OCI-LY7 (cell line): ENCODE data around the gene MRPS23. TPM values are rescaled to one million over a fixed set of nuclear protein-coding genes. Genes with fewer than 3 reads are reported as not detected.

Experiments
- BruUV-seq: library from RNA; stranded (reverse); fragments of 400-500 nt; replicated peaks from 2 replicates; lab custom pipeline; 2021; lab: Mats Ljungman, UMichigan
- CTCF ChIA-PET: fragments of 300-600 bp; sonication (Branson Sonifier 250); formaldehyde crosslinking; loops from one replicate; lab custom pipeline; 2022; ENCODE audit warnings: antibody characterized with exemption; ENCODE audit not compliant: unreplicated experiment; lab: Charles Lee
- POLR2A ChIA-PET: fragments of 300-600 bp; sonication (Branson Sonifier 250); formaldehyde crosslinking; loops from one replicate; lab custom pipeline; 2022; ENCODE audit warnings: antibody characterized with exemption; lab: Charles Lee
- DNase-seq: peaks from one replicate; pipeline ENCODE4 v3.0.0-alpha.2; 2015; ENCODE audit warnings: low spot score
- H2AFZ ChIP-seq: fragments of 200-600 bp; sonication (generic), shearing (Covaris generic); 2 replicates; pipeline ENCODE4 v1.6.1; 2014; ENCODE audit warnings: mild to moderate bottlenecking, antibody characterized with exemption, low read length, moderate library complexity
- H3K27ac ChIP-seq: fragments of 200-600 bp; sonication (generic); 2 replicates; pipeline ENCODE4 v1.5.1; 2014; ENCODE audit warnings: mixed run types, low read depth, mild to moderate bottlenecking, moderate library complexity, low read length, inconsistent platforms; ENCODE audit not compliant: poor library complexity, severe bottlenecking
- H3K36me3 ChIP-seq: fragments of 200-600 bp; sonication (generic); 2 replicates; pipeline ENCODE4 v1.6.1; 2014; ENCODE audit warnings: mild to moderate bottlenecking, antibody characterized with exemption, low read length, moderate library complexity, mixed read lengths; ENCODE audit not compliant: insufficient read depth
- H3K4me1 ChIP-seq: fragments of 200-600 bp; sonication (generic); 2 replicates; pipeline ENCODE4 v1.5.1; 2014; ENCODE audit warnings: mild to moderate bottlenecking, low read length; ENCODE audit not compliant: insufficient read depth, poor library complexity, severe bottlenecking
- H3K4me2 ChIP-seq: fragments of 200-600 bp; sonication (generic); 2 replicates; pipeline ENCODE4 v1.6.1; 2014; ENCODE audit warnings: mild to moderate bottlenecking, low read length
- H3K4me3 ChIP-seq: fragments of 200-600 bp; sonication (generic); 2 replicates; pipeline ENCODE4 v1.5.1; 2014; ENCODE audit warnings: mild to moderate bottlenecking, low read depth, low read length; ENCODE audit not compliant: poor library complexity, severe bottlenecking
- H3K79me2 ChIP-seq: fragments of 200-600 bp; sonication (generic); 2 replicates; pipeline ENCODE4 v1.6.1; 2016; ENCODE audit warnings: low read depth, mild to moderate bottlenecking, low read length, moderate library complexity, mixed read lengths; ENCODE audit not compliant: insufficient read depth
- H3K9me2 ChIP-seq: fragments of 200-600 bp; sonication (generic); 2 replicates; pipeline ENCODE4 v1.6.1; 2016; ENCODE audit warnings: mild to moderate bottlenecking, low read length, mixed read lengths; ENCODE audit not compliant: insufficient read depth
- H3K9me3 ChIP-seq: fragments of 200-600 bp; sonication (generic); 2 replicates; pipeline ENCODE4 v1.6.1; 2014; ENCODE audit warnings: mild to moderate bottlenecking, mixed run types, low read length, mixed read lengths
- H4K20me1 ChIP-seq: fragments of 200-600 bp; sonication (generic); 2 replicates; pipeline ENCODE4 v1.6.1; 2014; ENCODE audit warnings: mild to moderate bottlenecking, antibody characterized with exemption, low read length, moderate library complexity, mixed read lengths; ENCODE audit not compliant: insufficient read depth
- CTCF ChIP-seq: fragments of 200-600 bp; sonication (generic); conservative IDR thresholded peaks from 2 replicates; pipeline ENCODE4 v1.5.1; 2014; ENCODE audit warnings: mild to moderate bottlenecking, antibody characterized with exemption, low read length, moderate library complexity, mixed read lengths
- EZH2phosphoT487 ChIP-seq: fragments of 200-600 bp; sonication (generic); IDR thresholded peaks from 2 replicates; pipeline ENCODE4 v1.6.1; 2018; ENCODE audit warnings: low read depth, borderline replicate concordance, mild to moderate bottlenecking, mixed run types, antibody characterized with exemption, low read length, moderate library complexity, mixed read lengths
- intact Hi-C: fragments of 100-400 bp; cut with micrococcal nuclease; formaldehyde crosslinking; loops from one replicate; pipeline ENCODE4 v1.10.0; 2022; ENCODE audit not compliant: unreplicated experiment
- total RNA-seq, 2 experiments: library from RNA; depleted of rRNA in 1 of 2; stranded (reverse); fragments of >200 nt in 1 of 2; shearing (Covaris generic) in 1 of 2; gene quantifications; 2 replicates each; pipeline ENCODE4 v1.2.3, GENCODE V29; 2014 to 2022

MRPS23 gene
- total RNA-seq, 2 experiments from 2014 or later: 50.3 to 73.5 TPM

- no peak overlapping the region for H3K27ac ChIP-seq
- H3K4me1 ChIP-seq: peaks cover 16% of the 10 kb centered on the region
- POLR2A ChIA-PET: interaction anchor here (0.9 kb wide), 1 partner anchor 9 kb away, joined by 3 read pairs; no protein-coding TSS in a partner anchor
- BruUV-seq: no TSS peak
- TF ChIP-seq EZH2phosphoT487: no peak
- TF ChIP-seq CTCF: no peak
- H2AFZ ChIP-seq: no peak overlapping the region
- 0 out of 2 replicates have a peak, but pooled peaks cover 2% of the 10 kb centered on the region for H4K20me1 ChIP-seq
- no peaks in the 10 kb centered on the region for H3K9me2 ChIP-seq
- no peak for DNase-seq
- H3K79me2 ChIP-seq: peaks cover 11% of the 10 kb centered on the region
- no peak overlapping the region for H3K4me2 ChIP-seq
- no peak overlapping the region for H3K4me3 ChIP-seq
- intact Hi-C loops: no loop called here
- CTCF ChIA-PET: no interaction called here
- H3K9me3 ChIP-seq: peaks cover 10% of the 10 kb centered on the region; the same call in 1 of the 2 replicates
- H3K36me3 ChIP-seq: 0 out of 2 replicates have a peak, but pooled peaks cover 6% of the 10 kb centered on the region
Observed at GRCh38 chr17:57853695-57854094, 3.9 kb upstream of the MRPS23 start.

GRCh38 chr17:57852955-57853328 is 3.1 kb upstream of the MRPS23 start:
- Histone ChIP-seq H4K20me1 (0 out of 2 replicates have a peak, but pooled peaks cover 4% of the 10 kb centered on the region), H3K4me2 (no peak overlapping the region), H3K27ac (no peak overlapping the region), H3K79me2 (peaks cover 13% of the 10 kb centered on the region), H3K4me1 (peaks cover 23% of the 10 kb centered on the region), H3K36me3 (peaks cover 13% of the 10 kb centered on the region), H3K4me3 (no peak overlapping the region), H2AFZ (no peak overlapping the region), H3K9me3 (peaks cover 10% of the 10 kb centered on the region; the same call in 1 of the 2 replicates), H3K9me2 (no peaks in the 10 kb centered on the region)
- intact Hi-C loops: no loop called here
- DNase-seq: no peak
- CTCF ChIA-PET: no interaction called here
- no TSS peak for BruUV-seq
- TF ChIP-seq CTCF (no peak), EZH2phosphoT487 (no peak)
- POLR2A ChIA-PET: no interaction called here

GRCh38 chr17:57852092-57852954 is 2.5 kb upstream of the MRPS23 start:
- Histone ChIP-seq H3K79me2 (peaks cover 13% of the 10 kb centered on the region), H3K27ac (no peak overlapping the region), H3K9me3 (peaks cover 10% of the 10 kb centered on the region; the same call in 1 of the 2 replicates), H2AFZ (no peak overlapping the region), H3K4me3 (no peak overlapping the region), H3K9me2 (no peaks in the 10 kb centered on the region), H3K36me3 (peaks cover 18% of the 10 kb centered on the region), H3K4me2 (no peak overlapping the region), H4K20me1 (0 out of 2 replicates have a peak, but pooled peaks cover 4% of the 10 kb centered on the region), H3K4me1 (peaks cover 23% of the 10 kb centered on the region)
- DNase-seq: no peak
- ChIA-PET CTCF (no interaction called here), POLR2A (no interaction called here)
- intact Hi-C loops: no loop called here
- no peak for TF ChIP-seq EZH2phosphoT487
- BruUV-seq: no TSS peak
